Esophagus muscularis mucosa (tissue), 4 donors: Measurements from ENCODE around the gene HOXA4. TPM values are rescaled to one million over a fixed set of nuclear protein-coding genes. Genes with fewer than 3 reads are reported as not detected.

ENCODE experiments used
- DNase-seq: peaks from one replicate; pipeline ENCODE4 v3.0.0-alpha.2; 2017; ENCODE audit errors: extremely low spot score
- H3K27ac ChIP-seq, 4 donors: fragments of 200-600 bp; sonication (generic); replicated peaks in 1 of 4; 1 replicate in 3 of 4; 2 replicates in 1 of 4; pipeline ENCODE4 v1.5.1; 2016 to 2019; ENCODE audit warnings: mild to moderate bottlenecking in 1 of 4
- H3K27me3 ChIP-seq, 4 donors: fragments of 200-600 bp; sonication (generic); one replicate each; pipeline versions ENCODE4 v1.5.1 to v1.6.0; 2016 to 2019
- H3K36me3 ChIP-seq, 4 donors: fragments of 200-600 bp; sonication (generic); one replicate each; pipeline ENCODE4 v1.5.1; 2016 to 2019
- H3K4me1 ChIP-seq, 4 donors: fragments of 200-600 bp; sonication (generic); one replicate each; pipeline ENCODE4 v1.5.1; 2016 to 2019
- H3K4me3 ChIP-seq, 4 donors: fragments of 200-600 bp; sonication (generic); 1 replicate in 2 of 4; 2 replicates in 2 of 4; pipeline ENCODE4 v1.5.1; 2016 to 2019; ENCODE audit warnings: mild to moderate bottlenecking in 4 of 4, moderate library complexity in 1 of 4
- H3K9me3 ChIP-seq, 4 donors: fragments of 200-600 bp; sonication (generic); 1 replicate in 3 of 4; 2 replicates in 1 of 4; pipeline ENCODE4 v1.5.1; 2016 to 2019
- EP300 ChIP-seq: sonication (generic); formaldehyde crosslinking; IDR thresholded peaks from one replicate; pipeline ENCODE4 v1.6.1; 2017; ENCODE audit warnings: antibody characterized with exemption
- POLR2A ChIP-seq: fragments of 450-650 bp; IDR thresholded peaks from one replicate; pipeline ENCODE4 v1.6.1; 2017; ENCODE audit warnings: antibody characterized with exemption, moderate library complexity, mild to moderate bottlenecking, low read depth
- POLR2AphosphoS5 ChIP-seq, 2 donors: sonication (generic); formaldehyde crosslinking; IDR thresholded peaks; one replicate each; pipeline ENCODE4 v1.6.1; 2017; ENCODE audit warnings: antibody characterized with exemption in 2 of 2
- WGBS: methylation state at CpG from one replicate; pipeline ENCODE4 v1.1.5; 2018; 5-methylcytosine and 5-hydroxymethylcytosine counted together
- intact Hi-C: fragments of 100-400 bp; cut with DNase I; formaldehyde crosslinking; loops from one replicate; pipeline ENCODE4 v1.15.1; 2023
- total RNA-seq, 4 donors: library from RNA; depleted of rRNA; stranded (reverse); fragments of >200 nt; gene quantifications; one replicate each; pipeline versions ENCODE4 v1.1.0 to v1.2.1, GENCODE V29; 2016
- TF ChIP-seq, protein P1 (sequence below), 3 experiments: fragments of 200-600 bp in 2 of 3; fragments of 450-650 bp in 1 of 3; sonication (generic) in 2 of 3; IDR thresholded peaks; one replicate each; pipeline ENCODE4 v1.5.1; 2017 to 2019; ENCODE audit warnings: antibody characterized with exemption in 3 of 3, mild to moderate bottlenecking in 2 of 3, moderate library complexity in 1 of 3

Gene HOXA4
- total RNA-seq, 4 donors from 2014 or later = 12.5 to 26.8 (median 18.1) TPM

DNA sequence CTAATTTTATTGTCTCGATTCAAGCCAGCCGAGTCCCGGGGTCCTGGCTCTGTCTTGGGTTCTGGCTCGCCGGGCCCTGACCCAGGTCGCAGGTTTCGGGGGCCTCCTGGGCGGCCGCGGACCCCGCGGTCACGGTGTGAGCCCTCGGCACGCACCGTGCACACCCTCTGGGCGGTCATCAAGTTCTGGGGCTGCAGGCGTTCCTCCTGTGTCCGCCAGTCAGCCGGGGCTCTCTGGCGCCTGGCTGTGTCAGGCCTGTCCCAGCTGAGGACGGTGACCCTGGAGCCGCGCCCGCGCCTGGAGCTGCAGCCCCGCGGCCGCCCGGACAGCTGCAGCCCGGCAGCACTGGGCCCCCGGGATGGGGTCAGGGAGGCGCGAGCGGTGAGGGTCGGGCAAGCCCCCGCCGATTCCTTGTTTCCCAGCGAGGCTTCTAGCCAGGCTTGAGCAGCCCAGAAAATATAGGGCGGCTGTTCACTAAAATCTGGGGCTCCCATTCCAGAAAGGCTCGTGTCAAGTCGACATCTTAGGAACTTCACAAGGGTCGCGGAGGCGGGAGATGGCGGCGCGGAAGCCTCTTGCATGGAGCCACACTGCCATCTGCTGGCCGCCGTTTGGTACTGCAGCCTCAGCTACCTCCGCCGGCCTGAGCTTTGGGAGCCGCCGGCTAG, 30.1 kb upstream of the HOXA4 start:
- Histone ChIP-seq H3K36me3 (no peaks in the 10 kb centered on the region), H3K4me1 (peaks cover 25 to 69% (median 50%) of the 10 kb centered on the region in 4 donors), H3K9me3 (no peaks in the 10 kb centered on the region), H3K27ac (no peak overlapping the region), H3K27me3 (peaks cover 20 to 100% (median 91%) of the 10 kb centered on the region in 4 donors), H3K4me3 (peak overlapping the region; percentile 54 to 59 (median 56))
- TF ChIP-seq, protein P1, sequence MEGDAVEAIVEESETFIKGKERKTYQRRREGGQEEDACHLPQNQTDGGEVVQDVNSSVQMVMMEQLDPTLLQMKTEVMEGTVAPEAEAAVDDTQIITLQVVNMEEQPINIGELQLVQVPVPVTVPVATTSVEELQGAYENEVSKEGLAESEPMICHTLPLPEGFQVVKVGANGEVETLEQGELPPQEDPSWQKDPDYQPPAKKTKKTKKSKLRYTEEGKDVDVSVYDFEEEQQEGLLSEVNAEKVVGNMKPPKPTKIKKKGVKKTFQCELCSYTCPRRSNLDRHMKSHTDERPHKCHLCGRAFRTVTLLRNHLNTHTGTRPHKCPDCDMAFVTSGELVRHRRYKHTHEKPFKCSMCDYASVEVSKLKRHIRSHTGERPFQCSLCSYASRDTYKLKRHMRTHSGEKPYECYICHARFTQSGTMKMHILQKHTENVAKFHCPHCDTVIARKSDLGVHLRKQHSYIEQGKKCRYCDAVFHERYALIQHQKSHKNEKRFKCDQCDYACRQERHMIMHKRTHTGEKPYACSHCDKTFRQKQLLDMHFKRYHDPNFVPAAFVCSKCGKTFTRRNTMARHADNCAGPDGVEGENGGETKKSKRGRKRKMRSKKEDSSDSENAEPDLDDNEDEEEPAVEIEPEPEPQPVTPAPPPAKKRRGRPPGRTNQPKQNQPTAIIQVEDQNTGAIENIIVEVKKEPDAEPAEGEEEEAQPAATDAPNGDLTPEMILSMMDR (IDR thresholded peaks at IDR 0.05) = peak; percentile 97 to 100 (median 99)
- TF ChIP-seq POLR2AphosphoS5 (IDR thresholded peaks at IDR 0.05) (peak in 1 of 2 donors; percentile 49), EP300 (no peak)
- whole genome bisulfite sequencing = 7% methylated on average over 31 of the region's 54 CpGs
- peak; percentile 97 for DNase-seq
- intact Hi-C loops = loop anchor here (5.0 kb wide), 1 partner anchor 793 kb away; no protein-coding TSS in a partner anchor

GRCh38 chr7:27160145-27160545, 29.6 kb upstream of the HOXA4 start:
- H3K4me1 ChIP-seq = peaks cover 30 to 69% (median 50%) of the 10 kb centered on the region in 4 donors
- no peaks in the 10 kb centered on the region for H3K36me3 ChIP-seq
- WGBS = 55% methylated on average over 20 of the region's 23 CpGs
- H3K27me3 ChIP-seq = peaks cover 16 to 100% (median 91%) of the 10 kb centered on the region in 4 donors
- no peak for DNase-seq
- intact Hi-C loops = loop anchor here (5.0 kb wide), 1 partner anchor 793 kb away; no protein-coding TSS in a partner anchor
- peak overlapping the region; percentile 54 to 59 (median 56) for H3K4me3 ChIP-seq
- TF ChIP-seq, protein P1 (IDR thresholded peaks at IDR 0.05) = no peak
- TF ChIP-seq POLR2AphosphoS5 (IDR thresholded peaks at IDR 0.05) = no peak
- TF ChIP-seq POLR2A = no peak
- TF ChIP-seq EP300 = no peak
- H3K9me3 ChIP-seq = no peaks in the 10 kb centered on the region
- no peak overlapping the region for H3K27ac ChIP-seq

GRCh38 chr7:27159266-27160144, 28.9 kb upstream of the HOXA4 start:
- WGBS = 64% methylated on average over 26 of the region's 27 CpGs
- DNase-seq = no peak
- peaks cover 35 to 69% (median 50%) of the 10 kb centered on the region in 4 donors for H3K4me1 ChIP-seq
- intact Hi-C loops = loop anchor here (5.0 to 10.0 kb wide), 3 partner anchors 792 to 1297 kb away; no protein-coding TSS in a partner anchor
- H3K27ac ChIP-seq = no peak overlapping the region
- H3K4me3 ChIP-seq = no peak overlapping the region
- H3K36me3 ChIP-seq = no peaks in the 10 kb centered on the region
- TF ChIP-seq POLR2AphosphoS5 (IDR thresholded peaks at IDR 0.05) = no peak
- TF ChIP-seq, protein P1 (IDR thresholded peaks at IDR 0.05) = no peak
- TF ChIP-seq POLR2A = no peak
- TF ChIP-seq EP300 = no peak
- peaks cover 16 to 100% (median 91%) of the 10 kb centered on the region in 4 donors for H3K27me3 ChIP-seq
- H3K9me3 ChIP-seq = no peaks in the 10 kb centered on the region

GRCh38 chr7:27158436-27159265, 28.1 kb upstream of the HOXA4 start:
- intact Hi-C loops = loop anchor here (5.0 to 10.0 kb wide), 2 partner anchors 1264 to 1296 kb away; no protein-coding TSS in a partner anchor
- Histone ChIP-seq H3K27me3 (peaks cover 19 to 100% (median 91%) of the 10 kb centered on the region in 4 donors), H3K4me3 (no peak overlapping the region), H3K9me3 (no peaks in the 10 kb centered on the region), H3K36me3 (no peaks in the 10 kb centered on the region), H3K27ac (no peak overlapping the region), H3K4me1 (peaks cover 35 to 66% (median 49%) of the 10 kb centered on the region in 4 donors)
- peak in 1 of 2 donors; percentile 34 for TF ChIP-seq POLR2AphosphoS5 (IDR thresholded peaks at IDR 0.05)
- TF ChIP-seq, protein P1 (IDR thresholded peaks at IDR 0.05) = no peak
- 39% methylated on average over 27 of the region's 35 CpGs for WGBS
- no peak for DNase-seq
